ENCODE results near the gene BAIAP2L1. TPM values are rescaled to one million over a fixed set of nuclear protein-coding genes. Genes with fewer than 3 reads are reported as not detected.

Gene BAIAP2L1
- total and polyA plus RNA-seq, 9 of the 15 experiments (the other 6 are each of a cell fraction or from before 2014, with no cell fraction given): 4.2 to 29.8 (median 15.5) TPM

DNA sequence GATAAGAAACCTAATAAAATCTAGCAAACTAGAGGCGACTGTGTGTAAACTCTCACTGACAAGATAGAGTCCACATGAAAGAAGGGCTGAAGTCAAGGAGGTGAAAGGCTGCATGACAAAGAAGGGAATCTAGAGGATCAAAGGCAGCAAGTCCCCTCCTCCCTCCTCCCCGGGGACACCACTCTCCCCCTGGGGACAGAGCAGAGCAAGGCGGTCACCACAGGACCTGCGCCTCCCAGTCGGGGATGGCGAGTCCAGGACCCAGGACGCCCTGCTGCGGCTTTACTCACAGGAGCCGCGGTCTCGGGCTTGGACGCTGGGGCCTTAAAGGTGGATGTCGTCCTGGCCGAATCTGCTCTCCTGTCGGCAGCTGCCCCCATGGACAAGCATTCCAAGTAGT lies 97.0 kb downstream of the BAIAP2L1 start:
- peaks cover 8% of the 10 kb centered on the region for H4K20me1 ChIP-seq (replicated peaks; ENCODE audit: control insufficient read depth, insufficient read depth, low read length)
- CTCF ChIA-PET (ENCODE audit: low intra/inter-chr PET ratio): no interaction called here
- TF ChIP-seq TSC22D4 (tag; IDR thresholded peaks at IDR 0.05) (no peak), YY1 (IDR thresholded peaks at IDR 0.05; ENCODE audit: borderline replicate concordance in 1 of 3, control insufficient read depth in 1 of 3, extremely low read depth in 1 of 3, insufficient read depth in 3 of 3, insufficient read length in 1 of 3, insufficient replicate concordance in 2 of 3, low read depth in 1 of 3, low read length in 2 of 3) (no peak), ZNF780A (CRISPR knock-in tag; IDR thresholded peaks at IDR 0.05) (no peak), ZSCAN32 (CRISPR knock-in tag; IDR thresholded peaks at IDR 0.05) (no peak), SMAD1 (IDR thresholded peaks at IDR 0.05; ENCODE audit: low read depth, low read length, partially characterized antibody) (no peak), KLF13 (tag; IDR thresholded peaks at IDR 0.05; ENCODE audit: borderline replicate concordance, low read depth) (no peak), SRSF7 (optimal IDR thresholded peaks at IDR 0.05; ENCODE audit: low read depth, low read length) (no peak), CREB1 (IDR thresholded peaks at IDR 0.05) (no peak), CREB1 (CRISPR knock-in tag; IDR thresholded peaks at IDR 0.05) (no peak), ZNF830 (CRISPR knock-in tag; IDR thresholded peaks at IDR 0.05) (no peak)
- TF ChIP-seq, protein P1, sequence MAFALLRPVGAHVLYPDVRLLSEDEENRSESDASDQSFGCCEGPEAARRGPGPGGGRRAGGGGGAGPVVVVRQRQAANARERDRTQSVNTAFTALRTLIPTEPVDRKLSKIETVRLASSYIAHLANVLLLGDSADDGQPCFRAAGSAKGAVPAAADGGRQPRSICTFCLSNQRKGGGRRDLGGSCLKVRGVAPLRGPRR (CRISPR knock-in tag; IDR thresholded peaks at IDR 0.05): no peak
- TF ChIP-seq, protein P2, sequence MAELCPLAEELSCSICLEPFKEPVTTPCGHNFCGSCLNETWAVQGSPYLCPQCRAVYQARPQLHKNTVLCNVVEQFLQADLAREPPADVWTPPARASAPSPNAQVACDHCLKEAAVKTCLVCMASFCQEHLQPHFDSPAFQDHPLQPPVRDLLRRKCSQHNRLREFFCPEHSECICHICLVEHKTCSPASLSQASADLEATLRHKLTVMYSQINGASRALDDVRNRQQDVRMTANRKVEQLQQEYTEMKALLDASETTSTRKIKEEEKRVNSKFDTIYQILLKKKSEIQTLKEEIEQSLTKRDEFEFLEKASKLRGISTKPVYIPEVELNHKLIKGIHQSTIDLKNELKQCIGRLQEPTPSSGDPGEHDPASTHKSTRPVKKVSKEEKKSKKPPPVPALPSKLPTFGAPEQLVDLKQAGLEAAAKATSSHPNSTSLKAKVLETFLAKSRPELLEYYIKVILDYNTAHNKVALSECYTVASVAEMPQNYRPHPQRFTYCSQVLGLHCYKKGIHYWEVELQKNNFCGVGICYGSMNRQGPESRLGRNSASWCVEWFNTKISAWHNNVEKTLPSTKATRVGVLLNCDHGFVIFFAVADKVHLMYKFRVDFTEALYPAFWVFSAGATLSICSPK (IDR thresholded peaks at IDR 0.05; ENCODE audit: borderline replicate concordance): no peak
- TF ChIP-seq, protein P3, sequence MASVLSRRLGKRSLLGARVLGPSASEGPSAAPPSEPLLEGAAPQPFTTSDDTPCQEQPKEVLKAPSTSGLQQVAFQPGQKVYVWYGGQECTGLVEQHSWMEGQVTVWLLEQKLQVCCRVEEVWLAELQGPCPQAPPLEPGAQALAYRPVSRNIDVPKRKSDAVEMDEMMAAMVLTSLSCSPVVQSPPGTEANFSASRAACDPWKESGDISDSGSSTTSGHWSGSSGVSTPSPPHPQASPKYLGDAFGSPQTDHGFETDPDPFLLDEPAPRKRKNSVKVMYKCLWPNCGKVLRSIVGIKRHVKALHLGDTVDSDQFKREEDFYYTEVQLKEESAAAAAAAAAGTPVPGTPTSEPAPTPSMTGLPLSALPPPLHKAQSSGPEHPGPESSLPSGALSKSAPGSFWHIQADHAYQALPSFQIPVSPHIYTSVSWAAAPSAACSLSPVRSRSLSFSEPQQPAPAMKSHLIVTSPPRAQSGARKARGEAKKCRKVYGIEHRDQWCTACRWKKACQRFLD (CRISPR knock-in tag; IDR thresholded peaks at IDR 0.05): no peak
- TF ChIP-seq, protein P4, sequence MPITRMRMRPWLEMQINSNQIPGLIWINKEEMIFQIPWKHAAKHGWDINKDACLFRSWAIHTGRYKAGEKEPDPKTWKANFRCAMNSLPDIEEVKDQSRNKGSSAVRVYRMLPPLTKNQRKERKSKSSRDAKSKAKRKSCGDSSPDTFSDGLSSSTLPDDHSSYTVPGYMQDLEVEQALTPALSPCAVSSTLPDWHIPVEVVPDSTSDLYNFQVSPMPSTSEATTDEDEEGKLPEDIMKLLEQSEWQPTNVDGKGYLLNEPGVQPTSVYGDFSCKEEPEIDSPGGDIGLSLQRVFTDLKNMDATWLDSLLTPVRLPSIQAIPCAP (CRISPR knock-in tag; IDR thresholded peaks at IDR 0.05; ENCODE audit: borderline replicate concordance): no peak
- TF ChIP-seq, protein P5, sequence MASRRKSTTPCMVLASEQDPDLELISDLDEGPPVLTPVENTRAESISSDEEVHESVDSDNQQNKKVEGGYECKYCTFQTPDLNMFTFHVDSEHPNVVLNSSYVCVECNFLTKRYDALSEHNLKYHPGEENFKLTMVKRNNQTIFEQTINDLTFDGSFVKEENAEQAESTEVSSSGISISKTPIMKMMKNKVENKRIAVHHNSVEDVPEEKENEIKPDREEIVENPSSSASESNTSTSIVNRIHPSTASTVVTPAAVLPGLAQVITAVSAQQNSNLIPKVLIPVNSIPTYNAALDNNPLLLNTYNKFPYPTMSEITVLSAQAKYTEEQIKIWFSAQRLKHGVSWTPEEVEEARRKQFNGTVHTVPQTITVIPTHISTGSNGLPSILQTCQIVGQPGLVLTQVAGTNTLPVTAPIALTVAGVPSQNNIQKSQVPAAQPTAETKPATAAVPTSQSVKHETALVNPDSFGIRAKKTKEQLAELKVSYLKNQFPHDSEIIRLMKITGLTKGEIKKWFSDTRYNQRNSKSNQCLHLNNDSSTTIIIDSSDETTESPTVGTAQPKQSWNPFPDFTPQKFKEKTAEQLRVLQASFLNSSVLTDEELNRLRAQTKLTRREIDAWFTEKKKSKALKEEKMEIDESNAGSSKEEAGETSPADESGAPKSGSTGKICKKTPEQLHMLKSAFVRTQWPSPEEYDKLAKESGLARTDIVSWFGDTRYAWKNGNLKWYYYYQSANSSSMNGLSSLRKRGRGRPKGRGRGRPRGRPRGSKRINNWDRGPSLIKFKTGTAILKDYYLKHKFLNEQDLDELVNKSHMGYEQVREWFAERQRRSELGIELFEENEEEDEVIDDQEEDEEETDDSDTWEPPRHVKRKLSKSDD (conservative IDR thresholded peaks at IDR 0.05; ENCODE audit: low read length): no peak

More for the DNA sequence above, 97.0 kb downstream of the BAIAP2L1 start:
- POLR2A ChIA-PET: interaction anchor here (0.5 to 1.2 kb wide), 2 partner anchors 16 to 46 kb away, joined by 4 to 5 read pairs; no protein-coding TSS in a partner anchor
- no peaks in the 10 kb centered on the region for H3K9me1 ChIP-seq (ENCODE audit: control insufficient read depth, insufficient read depth, low read length)
- no peak overlapping the region; a peak in 1 of 4 replicates for H3K9ac ChIP-seq (ENCODE audit: insufficient read depth in 1 of 2, low read depth in 2 of 2, low read length in 2 of 2)
- no peaks in the 10 kb centered on the region for H3K79me2 ChIP-seq (ENCODE audit: control insufficient read depth, insufficient read depth, low read length)
- DNase-seq (ENCODE audit: extremely low read depth in 1 of 4, low spot score in 3 of 4): no peak
- intact Hi-C loops (cut with micrococcal nuclease) (no loop called here), in situ Hi-C loops (cut with MboI) (loop anchor here (5.0 kb wide), 1 partner anchor 103 kb away; no protein-coding TSS in a partner anchor)
- H2AFZ ChIP-seq (ENCODE audit: low read depth, low read length): no peak overlapping the region
- H3K27ac ChIP-seq (ENCODE audit: extremely low read depth, low read depth, low read length): no peak overlapping the region
- ATAC-seq: no peak; the same call in 2 of the 3 replicates
- H3K27me3 ChIP-seq (ENCODE audit: control insufficient read depth in 2 of 2, insufficient read depth in 2 of 2, low read length in 2 of 2): peaks cover 4 to 42% of the 10 kb centered on the region in 2 experiments; a peak in 3 of 5 replicates
- H3K4me3 ChIP-seq: no peak overlapping the region
- BruUV-seq (replicated peaks): no TSS peak
- peaks cover 38% of the 10 kb centered on the region for H3K36me3 ChIP-seq (ENCODE audit: control insufficient read depth, insufficient read depth, low read length)
- no peak overlapping the region for H3K4me2 ChIP-seq (ENCODE audit: insufficient read depth, low read length)
- H3K4me1 ChIP-seq (replicated peaks in 1 of 2; ENCODE audit: control insufficient read depth in 2 of 2, insufficient read depth in 2 of 2, low read length in 2 of 2): peaks cover 0 to 25% of the 10 kb centered on the region in 2 experiments; a peak in 3 of 5 replicates
- no peak for FAIRE-seq
- WGBS (ENCODE audit: insufficient coverage, low coverage, missing lambda C conversion rate): 51% methylated on average over 15 of the region's 15 CpGs
- no peaks in the 10 kb centered on the region for H3K9me3 ChIP-seq (replicated peaks; ENCODE audit: control insufficient read depth, insufficient read depth, low read depth, low read length)
